Spinal cord (tissue), 10 donors: ENCODE measurements around the gene BMPER. TPM values are rescaled to one million over a fixed set of nuclear protein-coding genes. Genes with fewer than 3 reads are reported as not detected.

Experiments
- DNase-seq, 6 donors: peaks; one replicate each; pipeline versions ENCODE4 v3.0.0 to v3.0.0-alpha.2; 2013 to 2015; ENCODE audit warnings: low spot score in 6 of 6, low read depth in 4 of 6
- H3K27ac ChIP-seq: one replicate; pipeline ENCODE4 v1.5.1; 2013; ENCODE audit warnings: low read depth, low read length, control low read depth
- H3K27me3 ChIP-seq: one replicate; pipeline ENCODE4 v1.6.1; 2013; ENCODE audit warnings: low read length; ENCODE audit not compliant: control insufficient read depth, insufficient read depth
- H3K36me3 ChIP-seq: one replicate; pipeline ENCODE4 v1.6.1; 2013; ENCODE audit warnings: low read length; ENCODE audit not compliant: control insufficient read depth, insufficient read depth
- H3K4me1 ChIP-seq: one replicate; pipeline ENCODE4 v1.6.1; 2013; ENCODE audit warnings: low read length; ENCODE audit not compliant: control insufficient read depth, insufficient read depth
- H3K4me3 ChIP-seq: one replicate; pipeline ENCODE4 v1.5.1; 2013; ENCODE audit warnings: low read depth, low read length, control low read depth
- H3K9me3 ChIP-seq: one replicate; pipeline ENCODE4 v1.6.1; 2013; ENCODE audit warnings: low read length; ENCODE audit not compliant: control insufficient read depth, insufficient read depth
- WGBS: methylation state at CpG from one replicate; pipeline ENCODE4 v1.1.5; 2013; ENCODE audit warnings: missing lambda C conversion rate; ENCODE audit not compliant: insufficient coverage; 5-methylcytosine and 5-hydroxymethylcytosine counted together
- polyA plus RNA-seq, 2 donors: library from polyadenylated mRNA; unstranded; fragments of 120-200 nt; gene quantifications; one replicate each; pipeline ENCODE4 v1.2.1, GENCODE V29; 2013; ENCODE audit not compliant: insufficient read length in 2 of 2
- total RNA-seq, 2 donors: library from RNA; depleted of rRNA in 1 of 2; stranded (reverse); fragments of 120-200 nt in 1 of 2; fragments of >200 nt in 1 of 2; gene quantifications; one replicate each; pipeline versions ENCODE4 v1.2.3 to v1.2.4, GENCODE V29; 2013 to 2014
- donor health status: healthy.

The BMPER gene
- total and polyA plus RNA-seq, 4 donors = 16.8 to 36.3 (median 29.1) TPM

DNA sequence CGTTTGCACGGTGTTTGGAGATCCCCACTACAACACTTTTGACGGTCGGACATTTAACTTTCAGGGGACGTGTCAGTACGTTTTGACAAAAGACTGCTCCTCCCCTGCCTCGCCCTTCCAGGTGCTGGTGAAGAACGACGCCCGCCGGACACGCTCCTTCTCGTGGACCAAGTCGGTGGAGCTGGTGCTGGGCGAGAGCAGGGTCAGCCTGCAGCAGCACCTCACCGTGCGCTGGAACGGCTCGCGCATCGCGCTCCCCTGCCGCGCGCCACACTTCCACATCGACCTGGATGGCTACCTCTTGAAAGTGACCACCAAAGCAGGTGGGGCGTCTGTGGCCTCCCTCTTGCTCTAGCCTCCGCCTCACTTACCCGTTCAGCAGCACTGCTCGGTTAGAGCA lies 173.5 kb downstream of the BMPER start:
- no peak overlapping the region for H3K4me3 ChIP-seq
- DNase-seq = no peak
- WGBS = 89% methylated on average over 30 of the region's 30 CpGs

DNA sequence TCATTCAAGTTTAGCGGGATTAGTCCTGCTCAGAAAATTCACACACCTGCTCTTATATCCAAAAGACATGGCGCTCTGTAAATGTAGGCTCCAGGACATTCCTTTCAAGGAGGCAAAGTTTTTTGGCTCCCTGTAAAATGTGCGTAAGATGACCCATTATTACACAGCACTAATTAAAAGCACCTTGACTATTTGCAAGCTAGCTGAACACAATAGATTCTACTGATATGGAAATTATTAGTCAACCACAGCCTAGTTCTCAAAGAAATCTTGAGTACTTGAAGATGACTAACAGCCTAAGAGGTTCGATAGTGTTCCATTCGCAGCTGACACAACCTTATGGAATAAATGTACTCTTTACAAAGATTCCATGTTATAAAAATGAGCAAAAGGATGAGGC lies 175.2 kb downstream of the BMPER start:
- WGBS = 100% methylated on average over 1 of the region's 5 CpGs
- no peak overlapping the region for H3K4me3 ChIP-seq
- no peak overlapping the region for H3K27ac ChIP-seq
- no peaks in the 10 kb centered on the region for H3K9me3 ChIP-seq
- no peak for DNase-seq
- H3K36me3 ChIP-seq = peaks cover 3% of the 10 kb centered on the region
- H3K27me3 ChIP-seq = no peaks in the 10 kb centered on the region
- H3K4me1 ChIP-seq = peaks cover 2% of the 10 kb centered on the region

More for the DNA sequence above, 173.5 kb downstream of the BMPER start:
- no peaks in the 10 kb centered on the region for H3K27me3 ChIP-seq
- H3K9me3 ChIP-seq = no peaks in the 10 kb centered on the region
- H3K36me3 ChIP-seq = peaks cover 3% of the 10 kb centered on the region
- no peak overlapping the region for H3K27ac ChIP-seq
- H3K4me1 ChIP-seq = peaks cover 2% of the 10 kb centered on the region

DNA sequence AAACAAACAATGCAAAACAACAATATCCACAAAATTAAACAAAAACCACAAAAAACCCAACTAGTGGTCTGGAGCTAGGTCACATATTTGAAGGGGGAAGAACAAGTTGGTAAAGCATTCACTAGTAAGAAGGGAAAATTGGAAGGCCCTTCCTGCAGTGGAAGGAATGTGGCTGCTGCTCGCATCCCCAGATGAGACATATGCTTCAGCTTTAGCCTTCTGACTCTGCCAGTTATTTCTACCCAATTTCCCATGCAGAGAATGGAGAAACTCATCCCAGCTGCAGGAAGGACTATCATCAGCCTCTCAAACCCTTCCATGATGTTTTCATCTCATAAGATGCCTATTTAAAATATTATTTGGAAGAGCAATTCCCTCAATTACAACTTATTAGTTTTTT lies 176.6 kb downstream of the BMPER start:
- Histone ChIP-seq H3K4me3 (no peak overlapping the region), H3K36me3 (peaks cover 3% of the 10 kb centered on the region), H3K9me3 (no peaks in the 10 kb centered on the region), H3K27ac (no peak overlapping the region), H3K27me3 (no peaks in the 10 kb centered on the region), H3K4me1 (peaks cover 2% of the 10 kb centered on the region)
- no peak for DNase-seq
- 100% methylated on average over 1 of the region's 1 CpG for WGBS

DNA sequence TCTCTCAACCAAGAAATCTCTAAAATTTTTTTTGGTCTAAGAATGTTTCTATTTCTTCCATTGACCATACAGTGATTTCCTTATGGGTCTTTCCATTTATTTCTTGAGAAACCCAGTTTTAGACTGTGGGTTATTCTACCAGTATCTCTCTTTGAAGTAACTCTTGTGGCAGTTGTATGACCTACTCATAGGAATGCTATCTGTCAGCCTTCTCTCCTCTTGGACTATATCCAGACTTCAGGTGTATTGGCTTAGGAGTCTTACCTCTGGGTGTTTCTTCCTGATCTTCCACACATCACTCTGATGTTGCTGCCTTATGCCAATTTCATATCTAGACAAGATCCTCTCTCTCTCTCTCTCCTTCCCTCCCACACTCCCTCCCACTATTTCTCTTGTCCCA lies 178.1 kb downstream of the BMPER start:
- Histone ChIP-seq H3K4me3 (no peak overlapping the region), H3K36me3 (peaks cover 3% of the 10 kb centered on the region), H3K9me3 (no peaks in the 10 kb centered on the region), H3K27ac (no peak overlapping the region), H3K27me3 (no peaks in the 10 kb centered on the region), H3K4me1 (peaks cover 8% of the 10 kb centered on the region)
- DNase-seq = no peak

DNA sequence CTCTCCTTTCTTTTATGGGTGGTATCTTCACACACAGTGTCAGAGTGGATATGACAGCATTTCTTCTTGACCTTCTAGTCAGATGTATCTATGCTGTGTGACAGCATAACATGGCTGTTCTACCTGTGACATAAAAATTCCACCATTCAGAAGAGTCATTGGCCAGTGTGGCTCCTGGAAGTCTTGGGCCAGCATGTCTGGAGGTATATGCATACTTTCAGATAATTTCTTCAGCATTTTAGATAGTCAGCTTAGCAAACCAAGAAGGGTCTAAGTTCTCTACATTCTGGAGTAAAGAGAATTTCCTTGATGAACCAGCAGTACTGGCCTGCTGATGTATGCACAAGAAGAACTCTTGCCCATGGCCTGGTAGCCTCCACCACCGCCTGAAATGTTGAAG lies 179.3 kb downstream of the BMPER start:
- Histone ChIP-seq H3K4me1 (peaks cover 6% of the 10 kb centered on the region), H3K36me3 (no peaks in the 10 kb centered on the region), H3K9me3 (no peaks in the 10 kb centered on the region), H3K4me3 (no peak overlapping the region), H3K27me3 (no peaks in the 10 kb centered on the region), H3K27ac (no peak overlapping the region)
- WGBS = no CpG with 5 or more reads among the region's 1 CpG
- no peak for DNase-seq

DNA sequence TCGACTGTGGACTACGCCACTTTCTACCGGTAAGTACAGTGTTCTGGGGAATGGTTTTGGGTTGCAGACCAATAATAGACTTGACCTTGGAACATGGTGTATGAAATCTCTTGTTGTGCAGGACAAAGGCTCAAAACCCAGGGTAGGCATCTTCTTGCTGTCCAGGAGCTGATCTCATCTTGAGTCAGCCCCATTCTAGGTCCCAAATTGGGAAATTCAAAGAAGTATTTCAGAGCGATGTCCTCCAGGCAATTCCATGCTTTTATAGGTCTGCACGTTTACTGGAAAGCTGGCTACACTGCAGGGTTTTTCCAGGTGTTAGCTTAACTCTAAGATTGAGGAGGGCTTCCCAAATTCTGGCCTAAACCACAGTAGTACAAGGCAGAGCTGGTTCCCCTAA lies 180.7 kb downstream of the BMPER start:
- no peak overlapping the region for H3K27ac ChIP-seq
- peaks cover 6% of the 10 kb centered on the region for H3K4me1 ChIP-seq
- H3K36me3 ChIP-seq = no peaks in the 10 kb centered on the region
- H3K9me3 ChIP-seq = no peaks in the 10 kb centered on the region
- 90% methylated on average over 5 of the region's 5 CpGs for WGBS
- DNase-seq = no peak
- no peaks in the 10 kb centered on the region for H3K27me3 ChIP-seq
- no peak overlapping the region for H3K4me3 ChIP-seq

DNA sequence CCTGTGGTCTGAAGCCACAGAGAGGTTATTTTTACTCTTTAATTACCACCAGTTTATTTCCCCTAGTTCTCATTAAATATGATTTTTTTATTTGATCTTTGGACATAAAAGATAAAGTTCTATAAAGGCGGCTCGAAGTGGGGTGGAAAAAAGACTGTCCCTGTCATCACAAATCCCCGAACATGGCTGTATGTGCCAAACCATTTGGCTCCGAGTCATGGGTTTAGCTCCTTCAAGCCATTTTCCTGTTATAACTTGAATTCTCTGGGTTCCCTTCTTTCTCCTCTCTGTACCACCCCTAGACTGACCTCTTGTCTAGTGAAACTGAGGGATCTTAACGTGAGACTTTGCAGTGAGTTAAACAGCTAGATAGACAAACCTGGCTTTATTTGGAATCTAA lies 181.6 kb downstream of the BMPER start:
- no peak overlapping the region for H3K4me3 ChIP-seq
- H3K4me1 ChIP-seq = peaks cover 6% of the 10 kb centered on the region
- no peaks in the 10 kb centered on the region for H3K9me3 ChIP-seq
- no peaks in the 10 kb centered on the region for H3K36me3 ChIP-seq
- DNase-seq = no peak
- 92% methylated on average over 2 of the region's 5 CpGs for WGBS
- no peaks in the 10 kb centered on the region for H3K27me3 ChIP-seq
- no peak overlapping the region for H3K27ac ChIP-seq

DNA sequence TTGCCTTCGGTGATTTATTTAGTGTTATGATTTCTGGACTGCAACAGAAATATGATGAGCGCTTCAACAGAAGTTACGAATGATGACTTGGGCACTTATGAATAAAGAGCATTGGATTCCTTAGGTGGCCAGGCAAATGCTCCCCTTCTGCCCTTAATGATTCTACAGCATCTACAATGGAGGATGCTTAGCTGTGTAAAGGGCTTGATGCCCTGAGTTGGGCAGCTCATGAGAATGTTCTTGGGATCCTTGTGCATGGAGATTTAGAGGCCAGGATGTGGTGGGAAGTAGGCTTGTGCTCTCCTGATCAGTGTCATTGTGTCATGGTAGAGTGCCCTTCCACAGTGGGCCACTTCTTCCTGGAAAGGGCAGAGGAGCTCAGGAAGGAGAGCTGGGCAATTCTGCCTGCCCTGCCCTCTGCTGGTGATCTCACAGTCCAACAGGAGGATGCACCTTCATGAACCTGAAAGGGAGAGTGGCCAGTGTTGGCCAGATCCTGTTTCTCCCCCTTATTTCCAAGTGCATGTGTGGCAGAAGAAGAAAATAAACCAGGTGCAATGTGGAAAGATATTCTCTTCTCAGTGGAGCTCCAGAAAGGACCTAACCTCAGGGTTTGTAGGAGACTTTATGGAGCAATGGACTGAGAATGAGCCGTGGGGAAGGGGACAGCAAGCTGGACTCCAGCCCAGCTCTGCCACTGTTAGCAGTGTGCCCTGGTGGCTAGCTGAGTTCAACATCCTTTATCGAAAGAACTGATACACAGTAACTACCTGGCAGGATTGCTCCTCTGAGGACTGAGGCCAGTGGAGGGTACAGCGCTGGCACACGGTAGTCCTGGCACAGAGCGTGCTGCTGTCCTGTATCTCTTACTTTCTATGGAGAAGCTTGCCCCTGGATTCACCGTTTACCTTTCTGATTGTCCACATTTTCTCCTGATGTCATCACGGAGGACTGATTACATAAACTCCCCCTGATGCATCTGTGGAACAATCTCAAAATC lies 182.9 kb downstream of the BMPER start:
- WGBS = 87% methylated on average over 7 of the region's 10 CpGs
- Histone ChIP-seq H3K27ac (no peak overlapping the region), H3K4me3 (no peak overlapping the region), H3K4me1 (peaks cover 6% of the 10 kb centered on the region), H3K36me3 (no peaks in the 10 kb centered on the region), H3K27me3 (no peaks in the 10 kb centered on the region), H3K9me3 (no peaks in the 10 kb centered on the region)
- no peak for DNase-seq

DNA sequence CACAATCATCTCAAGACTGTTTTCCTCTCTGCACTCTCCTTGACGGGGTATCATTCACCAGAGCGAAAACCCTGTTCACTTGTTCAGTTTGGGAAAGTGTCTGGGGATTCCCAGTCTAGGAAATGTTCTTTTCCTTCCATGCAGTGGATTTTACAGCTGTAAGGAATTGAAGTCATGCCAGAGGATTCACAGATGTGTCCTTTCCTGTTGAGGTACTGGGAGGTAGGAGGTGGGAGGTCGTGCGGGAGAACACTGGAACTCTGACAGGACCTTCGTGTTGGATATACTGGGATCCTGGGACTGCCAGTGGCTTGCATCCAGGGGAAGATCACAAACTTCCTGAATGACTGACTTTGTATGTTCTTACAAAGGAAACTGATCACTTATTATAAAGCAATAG lies 185.5 kb downstream of the BMPER start:
- Histone ChIP-seq H3K9me3 (no peaks in the 10 kb centered on the region), H3K36me3 (no peaks in the 10 kb centered on the region), H3K4me3 (no peak overlapping the region), H3K4me1 (peaks cover 7% of the 10 kb centered on the region), H3K27ac (no peak overlapping the region), H3K27me3 (no peaks in the 10 kb centered on the region)
- no peak for DNase-seq
- 92% methylated on average over 2 of the region's 5 CpGs for WGBS

DNA sequence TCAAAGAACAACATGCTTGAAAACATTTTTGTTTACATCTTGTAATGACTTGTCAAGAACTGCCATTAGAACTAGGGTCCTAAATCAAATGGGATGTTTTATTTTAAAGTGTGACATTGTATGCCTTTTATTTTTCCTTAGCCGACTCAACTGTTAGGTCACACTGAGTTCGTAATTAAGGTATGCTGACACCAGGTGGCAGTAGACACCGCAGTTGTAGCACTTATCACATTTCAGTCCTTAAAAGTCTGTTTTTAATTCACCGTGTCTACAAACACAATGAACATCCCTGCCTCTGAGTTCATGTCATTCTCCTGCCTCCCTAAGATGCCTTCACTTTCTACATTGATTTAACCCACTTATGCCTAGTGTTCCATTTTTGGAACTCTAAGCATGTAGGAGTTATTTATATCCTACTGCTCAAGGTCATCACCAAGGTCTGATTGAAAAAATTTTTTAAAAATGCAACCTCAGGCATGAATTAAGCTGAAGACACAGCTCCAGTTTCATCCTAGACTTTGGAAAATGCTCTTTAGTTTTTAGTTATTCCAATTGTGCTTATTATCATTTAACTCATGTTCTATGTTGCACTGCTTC lies 186.1 kb downstream of the BMPER start:
- Histone ChIP-seq H3K36me3 (no peaks in the 10 kb centered on the region), H3K9me3 (no peaks in the 10 kb centered on the region), H3K27me3 (no peaks in the 10 kb centered on the region), H3K27ac (no peak overlapping the region), H3K4me3 (no peak overlapping the region), H3K4me1 (peaks cover 13% of the 10 kb centered on the region)
- DNase-seq = peak in 1 of 6 donors; percentile 42
- WGBS = 27% methylated on average over 3 of the region's 4 CpGs
